HG03432 (cell line): Measurements from ENCODE around the gene B2M.

Experiments
- ATAC-seq: cut with Tn5 transposase; IDR thresholded peaks from one replicate; pipeline ENCODE4 v1.9.1; 2021; ENCODE audit warnings: mild to moderate bottlenecking, moderate library complexity; ENCODE audit not compliant: unreplicated experiment

The B2M gene

DNA sequence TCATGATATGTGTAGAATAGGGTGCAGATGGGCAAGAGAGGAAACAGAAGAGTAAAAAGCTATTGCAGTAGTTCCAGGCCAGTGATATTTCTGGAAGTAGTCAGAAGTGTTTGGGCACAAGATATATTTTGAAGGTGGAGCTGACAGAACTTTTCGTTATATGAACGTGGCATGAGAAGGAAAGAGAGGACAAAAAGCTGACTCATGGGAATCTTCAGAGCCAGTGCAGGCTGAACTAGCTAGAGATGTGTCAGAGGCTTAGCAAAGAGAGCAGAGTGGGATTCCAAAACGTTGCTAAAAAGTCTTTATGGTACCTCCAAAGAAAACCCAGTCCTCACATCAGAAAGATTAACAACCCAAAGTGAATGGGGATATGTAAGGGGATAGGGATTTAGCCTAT is 53.7 kb downstream of the B2M start:
- no peak for ATAC-seq
